ENCODE results near the gene FHOD3. TPM values are rescaled to one million over a fixed set of nuclear protein-coding genes. Genes with fewer than 3 reads are reported as not detected.

The FHOD3 gene
- total RNA-seq, 1 experiment from 2014 or later = 22.7 TPM

DNA sequence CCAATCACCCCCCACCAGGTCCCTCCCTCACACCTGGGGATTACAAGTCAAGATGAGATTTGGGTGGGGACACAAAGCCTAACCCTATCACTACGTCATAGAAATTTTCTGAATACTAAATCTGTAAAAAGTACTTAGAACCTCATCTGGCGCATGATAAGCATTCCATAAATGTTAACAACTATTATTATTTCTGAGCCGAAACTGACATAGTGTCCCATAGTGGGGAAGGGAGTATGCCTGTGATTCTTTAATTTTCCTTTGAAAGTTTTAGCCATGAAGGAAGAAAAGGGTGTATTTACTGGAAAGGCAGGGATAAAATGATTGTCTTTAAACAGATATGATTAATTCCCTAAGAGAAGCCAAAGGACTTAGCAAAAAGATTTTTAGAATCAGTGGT is 71.4 kb downstream of the FHOD3 start:
- H3K4me1 ChIP-seq (ENCODE audit: control insufficient read depth, insufficient read depth, low read length) = no peaks in the 10 kb centered on the region
- no peaks in the 10 kb centered on the region for H3K9me3 ChIP-seq (ENCODE audit: control insufficient read depth, insufficient read depth, low read depth, low read length)
- no peaks in the 10 kb centered on the region for H3K27me3 ChIP-seq (ENCODE audit: control insufficient read depth, insufficient read depth, low read length)
- DNase-seq (ENCODE audit: low read depth, low spot score) = no peak
- CTCF ChIA-PET = no interaction called here
- H3K36me3 ChIP-seq (ENCODE audit: control insufficient read depth, insufficient read depth, low read length) = no peaks in the 10 kb centered on the region
- in situ Hi-C loops (cut with HindIII; ENCODE audit: low pct_unique_long_range_greater_than_20kb, low sequenced_read_pairs) (no loop called here), intact Hi-C loops (cut with micrococcal nuclease; ENCODE audit: unreplicated experiment) (no loop called here)
- H3K4me3 ChIP-seq (ENCODE audit: low read depth in 2 of 2, low read length in 2 of 2) = no peak overlapping the region
- POLR2A ChIA-PET = no interaction called here
- ATAC-seq = no peak
- no TSS peak for BruUV-seq (replicated peaks)
- TF ChIP-seq, protein P1, sequence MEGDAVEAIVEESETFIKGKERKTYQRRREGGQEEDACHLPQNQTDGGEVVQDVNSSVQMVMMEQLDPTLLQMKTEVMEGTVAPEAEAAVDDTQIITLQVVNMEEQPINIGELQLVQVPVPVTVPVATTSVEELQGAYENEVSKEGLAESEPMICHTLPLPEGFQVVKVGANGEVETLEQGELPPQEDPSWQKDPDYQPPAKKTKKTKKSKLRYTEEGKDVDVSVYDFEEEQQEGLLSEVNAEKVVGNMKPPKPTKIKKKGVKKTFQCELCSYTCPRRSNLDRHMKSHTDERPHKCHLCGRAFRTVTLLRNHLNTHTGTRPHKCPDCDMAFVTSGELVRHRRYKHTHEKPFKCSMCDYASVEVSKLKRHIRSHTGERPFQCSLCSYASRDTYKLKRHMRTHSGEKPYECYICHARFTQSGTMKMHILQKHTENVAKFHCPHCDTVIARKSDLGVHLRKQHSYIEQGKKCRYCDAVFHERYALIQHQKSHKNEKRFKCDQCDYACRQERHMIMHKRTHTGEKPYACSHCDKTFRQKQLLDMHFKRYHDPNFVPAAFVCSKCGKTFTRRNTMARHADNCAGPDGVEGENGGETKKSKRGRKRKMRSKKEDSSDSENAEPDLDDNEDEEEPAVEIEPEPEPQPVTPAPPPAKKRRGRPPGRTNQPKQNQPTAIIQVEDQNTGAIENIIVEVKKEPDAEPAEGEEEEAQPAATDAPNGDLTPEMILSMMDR (IDR thresholded peaks at IDR 0.05) = no peak
- TF ChIP-seq, protein P2, sequence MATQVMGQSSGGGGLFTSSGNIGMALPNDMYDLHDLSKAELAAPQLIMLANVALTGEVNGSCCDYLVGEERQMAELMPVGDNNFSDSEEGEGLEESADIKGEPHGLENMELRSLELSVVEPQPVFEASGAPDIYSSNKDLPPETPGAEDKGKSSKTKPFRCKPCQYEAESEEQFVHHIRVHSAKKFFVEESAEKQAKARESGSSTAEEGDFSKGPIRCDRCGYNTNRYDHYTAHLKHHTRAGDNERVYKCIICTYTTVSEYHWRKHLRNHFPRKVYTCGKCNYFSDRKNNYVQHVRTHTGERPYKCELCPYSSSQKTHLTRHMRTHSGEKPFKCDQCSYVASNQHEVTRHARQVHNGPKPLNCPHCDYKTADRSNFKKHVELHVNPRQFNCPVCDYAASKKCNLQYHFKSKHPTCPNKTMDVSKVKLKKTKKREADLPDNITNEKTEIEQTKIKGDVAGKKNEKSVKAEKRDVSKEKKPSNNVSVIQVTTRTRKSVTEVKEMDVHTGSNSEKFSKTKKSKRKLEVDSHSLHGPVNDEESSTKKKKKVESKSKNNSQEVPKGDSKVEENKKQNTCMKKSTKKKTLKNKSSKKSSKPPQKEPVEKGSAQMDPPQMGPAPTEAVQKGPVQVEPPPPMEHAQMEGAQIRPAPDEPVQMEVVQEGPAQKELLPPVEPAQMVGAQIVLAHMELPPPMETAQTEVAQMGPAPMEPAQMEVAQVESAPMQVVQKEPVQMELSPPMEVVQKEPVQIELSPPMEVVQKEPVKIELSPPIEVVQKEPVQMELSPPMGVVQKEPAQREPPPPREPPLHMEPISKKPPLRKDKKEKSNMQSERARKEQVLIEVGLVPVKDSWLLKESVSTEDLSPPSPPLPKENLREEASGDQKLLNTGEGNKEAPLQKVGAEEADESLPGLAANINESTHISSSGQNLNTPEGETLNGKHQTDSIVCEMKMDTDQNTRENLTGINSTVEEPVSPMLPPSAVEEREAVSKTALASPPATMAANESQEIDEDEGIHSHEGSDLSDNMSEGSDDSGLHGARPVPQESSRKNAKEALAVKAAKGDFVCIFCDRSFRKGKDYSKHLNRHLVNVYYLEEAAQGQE (IDR thresholded peaks at IDR 0.05; ENCODE audit: insufficient read depth in 1 of 2, low read depth in 2 of 2, low read length in 1 of 2) = no peak
- TF ChIP-seq TCF7L2 (IDR thresholded peaks at IDR 0.05; ENCODE audit: low read depth, low read length) = no peak
- no peak for TF ChIP-seq POLR2AphosphoS5 (IDR thresholded peaks at IDR 0.05; ENCODE audit: low read depth, low read length)
- no peak for TF ChIP-seq SIN3A (IDR thresholded peaks at IDR 0.05; ENCODE audit: borderline replicate concordance, insufficient read depth, low read depth, low read length)
- H3K27ac ChIP-seq (ENCODE audit: low read length) = no peak overlapping the region

DNA sequence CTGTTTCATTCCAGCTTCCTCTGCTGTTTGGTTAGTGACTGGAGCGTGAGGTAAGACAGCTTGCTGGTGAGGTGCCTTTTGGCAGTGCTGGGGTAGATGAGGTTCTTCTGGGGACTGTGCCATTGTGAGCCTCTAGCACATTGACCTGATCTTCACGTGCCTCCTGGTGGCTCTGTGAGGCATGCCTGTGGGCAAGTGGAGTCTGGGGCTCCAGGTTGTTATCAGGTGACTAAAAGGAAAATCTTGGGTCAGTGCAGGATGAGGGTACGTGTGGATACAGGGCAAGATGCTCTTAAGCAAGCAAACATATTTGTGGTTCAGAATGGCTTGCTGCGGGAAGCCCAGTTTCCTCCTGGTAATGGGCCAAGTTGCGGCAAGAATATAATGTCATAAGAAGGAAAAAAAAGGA is 75.4 kb downstream of the FHOD3 start:
- BruUV-seq (replicated peaks) = no TSS peak
- ATAC-seq = no peak
- TF ChIP-seq SIN3A (IDR thresholded peaks at IDR 0.05; ENCODE audit: borderline replicate concordance, insufficient read depth, low read depth, low read length) (no peak), TCF7L2 (IDR thresholded peaks at IDR 0.05; ENCODE audit: low read depth, low read length) (no peak), POLR2AphosphoS5 (IDR thresholded peaks at IDR 0.05; ENCODE audit: low read depth, low read length) (no peak)
- TF ChIP-seq, protein P2 (IDR thresholded peaks at IDR 0.05; ENCODE audit: insufficient read depth in 1 of 2, low read depth in 2 of 2, low read length in 1 of 2) = no peak
- TF ChIP-seq, protein P1 (IDR thresholded peaks at IDR 0.05) = no peak
- Histone ChIP-seq H3K27me3 (ENCODE audit: control insufficient read depth, insufficient read depth, low read length) (no peaks in the 10 kb centered on the region), H3K36me3 (ENCODE audit: control insufficient read depth, insufficient read depth, low read length) (no peaks in the 10 kb centered on the region), H3K27ac (ENCODE audit: low read length) (no peak overlapping the region), H3K4me1 (ENCODE audit: control insufficient read depth, insufficient read depth, low read length) (no peaks in the 10 kb centered on the region), H3K4me3 (ENCODE audit: low read depth in 2 of 2, low read length in 2 of 2) (no peak overlapping the region), H3K9me3 (ENCODE audit: control insufficient read depth, insufficient read depth, low read depth, low read length) (no peaks in the 10 kb centered on the region)
- DNase-seq (ENCODE audit: low read depth, low spot score) = no peak
- intact Hi-C loops (cut with micrococcal nuclease; ENCODE audit: unreplicated experiment) (no loop called here), in situ Hi-C loops (cut with HindIII; ENCODE audit: low pct_unique_long_range_greater_than_20kb, low sequenced_read_pairs) (no loop called here)
- ChIA-PET POLR2A (no interaction called here), CTCF (no interaction called here)

All from Panc1 (cell line).